ENCODE data around the gene DKC1. TPM values are rescaled to one million over a fixed set of nuclear protein-coding genes. Genes with fewer than 3 reads are reported as not detected.

DKC1 gene
- total RNA-seq, 1 experiment from 2014 or later, result 123 TPM

- TF ChIP-seq REST (IDR thresholded peaks at IDR 0.05; ENCODE audit: low read depth) (no peak), EGR1 (IDR thresholded peaks at IDR 0.05; ENCODE audit: low read depth) (no peak), JUND (IDR thresholded peaks at IDR 0.05) (no peak), EZH2phosphoT487 (IDR thresholded peaks at IDR 0.05; ENCODE audit: borderline replicate concordance) (no peak), CBX3 (IDR thresholded peaks at IDR 0.05; ENCODE audit: low read depth) (no peak), ELF1 (IDR thresholded peaks at IDR 0.05; ENCODE audit: borderline replicate concordance, low read depth) (no peak), TCF7L2 (IDR thresholded peaks at IDR 0.05; ENCODE audit: borderline replicate concordance, extremely low read depth, insufficient read depth, insufficient read length) (no peak)
Measured at GRCh38 chrX:154805696-154806091, 43.0 kb downstream of the DKC1 start (continued).

GRCh38 chrX:154806837-154807501 is 44.3 kb downstream of the DKC1 start:
- no peaks in the 10 kb centered on the region for H3K9me3 ChIP-seq (ENCODE audit: control insufficient read depth in 1 of 2, insufficient read depth in 1 of 2, low read depth in 1 of 2, low read length in 2 of 2)
- BruUV-seq (replicated peaks), result no TSS peak
- RAD21 ChIA-PET (ENCODE audit: low non-redundant PET in 1 of 2, low total read pairs in 2 of 2, uncharacterized antibody in 2 of 2, unreplicated experiment in 2 of 2), result no interaction called here
- CTCF ChIA-PET, result no interaction called here
- H3K79me2 ChIP-seq (ENCODE audit: insufficient read depth, low read length), result no peaks in the 10 kb centered on the region
- no peak overlapping the region for H3K9ac ChIP-seq (ENCODE audit: low read length)
- H3K4me1 ChIP-seq (ENCODE audit: control insufficient read depth in 1 of 2, insufficient read depth in 2 of 2, low read length in 2 of 2), result peaks cover 3 to 14% of the 10 kb centered on the region in 2 experiments; a peak in 1 of 4 replicates
- ATAC-seq (no peak), DNase-seq (ENCODE audit: low read depth, low spot score) (no peak)
- no peaks in the 10 kb centered on the region for H3K9me2 ChIP-seq (ENCODE audit: insufficient read depth)
- H4K20me1 ChIP-seq (ENCODE audit: insufficient read depth), result no peaks in the 10 kb centered on the region
- H3K27ac ChIP-seq (ENCODE audit: low read depth, low read length), result no peak overlapping the region
- POLR2A ChIA-PET, result no interaction called here
- H3K27me3 ChIP-seq (ENCODE audit: insufficient read depth, low read length), result no peaks in the 10 kb centered on the region
- no peak overlapping the region for H3K4me3 ChIP-seq (replicated peaks in 1 of 2; ENCODE audit: low read depth in 1 of 2, low read length in 2 of 2)
- TF ChIP-seq EGR1 (IDR thresholded peaks at IDR 0.05; ENCODE audit: low read depth), result no peak
- H2AFZ ChIP-seq (ENCODE audit: low read depth, low read length, poor library complexity, severe bottlenecking), result no peak overlapping the region
- intact Hi-C loops (cut with micrococcal nuclease), result no loop called here
- no peak overlapping the region for H3K4me2 ChIP-seq (ENCODE audit: low read length)
- no peaks in the 10 kb centered on the region for H3K36me3 ChIP-seq (ENCODE audit: control insufficient read depth in 1 of 2, insufficient read depth in 2 of 2, low read length in 2 of 2)

All from HCT116 (cell line).